GM23248 (cell line): ENCODE results near the gene CMC2. TPM values are rescaled to one million over a fixed set of nuclear protein-coding genes. Genes with fewer than 3 reads are reported as not detected.

ENCODE experiments used
- DNase-seq: peaks from one replicate; pipeline ENCODE4 v3.0.0-alpha.2; 2015
- H2AFZ ChIP-seq: fragments of 200-600 bp; sonication (generic); 2 replicates; pipeline ENCODE4 v1.6.1; 2016; ENCODE audit warnings: antibody characterized with exemption
- H3F3A ChIP-seq: fragments of 200-600 bp; sonication (generic); 2 replicates; pipeline ENCODE4 v1.6.1; 2016; ENCODE audit warnings: mild to moderate bottlenecking, antibody characterized with exemption, mixed run types; ENCODE audit not compliant: insufficient read depth
- H3K27ac ChIP-seq: fragments of 200-600 bp; sonication (generic); 2 replicates; pipeline ENCODE4 v1.5.1; 2016; ENCODE audit warnings: mild to moderate bottlenecking
- H3K27me3 ChIP-seq: fragments of 200-600 bp; sonication (generic); replicated peaks from 2 replicates; pipeline ENCODE4 v1.6.1; 2016; ENCODE audit warnings: mild to moderate bottlenecking; ENCODE audit not compliant: insufficient read depth
- H3K36me3 ChIP-seq: fragments of 200-600 bp; sonication (generic); 2 replicates; pipeline ENCODE4 v1.6.1; 2016; ENCODE audit warnings: low read depth, mild to moderate bottlenecking
- H3K4me1 ChIP-seq: fragments of 200-600 bp; sonication (generic); 2 replicates; pipeline ENCODE4 v1.6.1; 2016; ENCODE audit warnings: mild to moderate bottlenecking; ENCODE audit not compliant: insufficient read depth
- H3K4me2 ChIP-seq: fragments of 200-600 bp; sonication (generic); one replicate; pipeline ENCODE4 v1.6.1; 2016; ENCODE audit warnings: mild to moderate bottlenecking; ENCODE audit not compliant: unreplicated experiment
- H3K4me3 ChIP-seq: fragments of 200-600 bp; sonication (generic); 2 replicates; pipeline ENCODE4 v1.5.1; 2016; ENCODE audit warnings: mild to moderate bottlenecking
- H3K79me2 ChIP-seq: fragments of 200-600 bp; sonication (generic); 2 replicates; pipeline ENCODE4 v1.6.1; 2016; ENCODE audit warnings: mild to moderate bottlenecking; ENCODE audit not compliant: insufficient read depth
- H3K9ac ChIP-seq: fragments of 200-600 bp; sonication (generic); 2 replicates; pipeline ENCODE4 v1.6.1; 2016; ENCODE audit warnings: mild to moderate bottlenecking
- H3K9me2 ChIP-seq: fragments of 200-600 bp; sonication (generic); 2 replicates; pipeline ENCODE4 v1.6.1; 2016; ENCODE audit warnings: mixed run types, mild to moderate bottlenecking, moderate library complexity; ENCODE audit not compliant: insufficient read depth
- H3K9me3 ChIP-seq: fragments of 200-600 bp; sonication (generic); one replicate; pipeline ENCODE4 v1.6.1; 2017; ENCODE audit warnings: low read depth
- H4K20me1 ChIP-seq: fragments of 200-600 bp; sonication (generic); 2 replicates; pipeline ENCODE4 v1.6.0; 2016; ENCODE audit not compliant: insufficient read depth
- EZH2 ChIP-seq: fragments of 200-600 bp; sonication (generic); IDR thresholded peaks from 2 replicates; pipeline ENCODE4 v1.6.1; 2018; ENCODE audit warnings: antibody characterized with exemption, mild to moderate bottlenecking; ENCODE audit not compliant: insufficient read depth, poor library complexity, severe bottlenecking
- EZH2phosphoT487 ChIP-seq: fragments of 200-600 bp; sonication (generic); IDR thresholded peaks from 2 replicates; pipeline ENCODE4 v1.6.1; 2018; ENCODE audit warnings: antibody characterized with exemption, moderate library complexity, mild to moderate bottlenecking, low read depth; ENCODE audit not compliant: insufficient read depth
- WGBS, 2 experiments: methylation state at CpG; one replicate each; pipeline ENCODE4 v1.1.6; 2015 to 2017; ENCODE audit warnings: low lambda C conversion rate in 2 of 2, low coverage in 1 of 2; ENCODE audit errors: missing lambda C conversion rate in 2 of 2; 5-methylcytosine and 5-hydroxymethylcytosine counted together
- in situ Hi-C: fragments of 300-500 bp; cut with MboI; formaldehyde crosslinking; loops from 2 replicates; pipeline ENCODE4 v1.15.0; 2020
- polyA plus RNA-seq: library from polyadenylated mRNA; unstranded; fragments of >200 nt; fragmentation: Nextera tagmentation; extraction: Ambion mirVana; gene quantifications from 2 replicates; pipeline ENCODE4 v1.2.1, GENCODE V29; 2016
- total RNA-seq: library from RNA; depleted of rRNA; stranded (reverse); fragments of >200 nt; shearing (Covaris generic); gene quantifications from 2 replicates; pipeline ENCODE4 v1.2.3, GENCODE V29; 2014

CMC2 gene
- total and polyA plus RNA-seq, 2 experiments from 2014 or later = 49.4 to 117 TPM

DNA sequence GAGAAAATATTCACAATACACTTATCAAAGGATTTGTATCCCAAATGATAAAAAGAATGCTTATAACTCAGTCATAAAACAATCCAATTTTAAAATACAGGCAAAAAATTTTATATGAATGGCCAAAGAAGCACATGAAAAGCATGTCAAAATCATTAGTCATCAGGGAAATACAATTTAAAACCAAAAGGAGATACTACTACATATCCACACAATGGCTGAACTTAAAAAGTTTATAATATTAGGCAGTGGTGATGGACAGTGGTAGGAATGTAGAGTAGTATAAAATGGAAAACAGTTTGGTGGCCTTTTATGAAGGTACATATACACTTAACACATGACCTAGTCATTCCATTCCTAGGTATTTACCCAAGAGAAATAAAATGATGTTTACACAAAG, 12.2 kb downstream of the CMC2 start:
- no peaks in the 10 kb centered on the region for H3K9me2 ChIP-seq
- no peak overlapping the region for H2AFZ ChIP-seq
- peak; percentile 46 for DNase-seq
- no peaks in the 10 kb centered on the region for H4K20me1 ChIP-seq
- H3K4me1 ChIP-seq = peaks cover 45% of the 10 kb centered on the region
- H3K4me2 ChIP-seq = peak overlapping the region; percentile 79
- H3F3A ChIP-seq = peaks cover 34% of the 10 kb centered on the region
- TF ChIP-seq EZH2 (no peak), EZH2phosphoT487 (no peak)
- in situ Hi-C loops = no loop called here
- no peaks in the 10 kb centered on the region for H3K27me3 ChIP-seq
- no peak overlapping the region for H3K4me3 ChIP-seq
- H3K9ac ChIP-seq = no peak overlapping the region
- H3K9me3 ChIP-seq = no peaks in the 10 kb centered on the region
- H3K79me2 ChIP-seq = peaks cover 93% of the 10 kb centered on the region
- no peaks in the 10 kb centered on the region for H3K36me3 ChIP-seq
- H3K27ac ChIP-seq = peak overlapping the region; percentile 82

DNA sequence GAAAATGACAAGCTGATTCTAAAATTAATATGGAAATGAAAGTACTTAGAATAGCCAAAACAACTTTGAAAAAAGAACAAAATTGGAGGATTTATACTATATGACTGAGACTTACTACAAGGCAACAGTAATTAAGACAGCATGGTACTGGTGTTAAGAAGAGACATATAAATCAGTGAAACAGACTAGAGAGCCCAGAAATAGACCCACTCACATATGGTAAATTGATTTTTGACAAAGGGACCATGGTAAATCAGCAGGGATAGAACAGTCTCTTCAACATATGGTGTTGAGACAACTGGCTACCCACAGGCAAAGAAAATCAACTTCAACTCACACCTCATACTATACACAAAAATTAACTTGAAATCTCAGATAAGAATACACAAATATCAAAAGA, 12.9 kb downstream of the CMC2 start:
- Histone ChIP-seq H2AFZ (peak overlapping the region; percentile 10; the same call in 1 of the 2 replicates), H3K79me2 (peaks cover 93% of the 10 kb centered on the region), H3F3A (peaks cover 34% of the 10 kb centered on the region)

GRCh38 chr16:80993307-80993706, 13.4 kb downstream of the CMC2 start:
- Histone ChIP-seq H3K9me3 (no peaks in the 10 kb centered on the region), H3K4me1 (peaks cover 45% of the 10 kb centered on the region), H3K79me2 (peaks cover 93% of the 10 kb centered on the region), H2AFZ (peak overlapping the region; percentile 40), H3K27ac (peak overlapping the region; percentile 82), H3K36me3 (no peaks in the 10 kb centered on the region), H3K4me2 (peak overlapping the region; percentile 79), H3F3A (peaks cover 34% of the 10 kb centered on the region), H3K4me3 (peak overlapping the region; percentile 69), H3K9me2 (no peaks in the 10 kb centered on the region), H3K27me3 (no peaks in the 10 kb centered on the region), H3K9ac (peak overlapping the region; percentile 68), H4K20me1 (no peaks in the 10 kb centered on the region)
- WGBS, 2 experiments = 3 to 5% methylated on average over 6 of the region's 6 CpGs
- DNase-seq = peak; percentile 93
- TF ChIP-seq EZH2phosphoT487 (no peak), EZH2 (no peak)
- in situ Hi-C loops = no loop called here

More for the DNA sequence above, 12.9 kb downstream of the CMC2 start:
- Histone ChIP-seq H3K4me3 (peak overlapping the region; percentile 69), H3K27ac (peak overlapping the region; percentile 82), H3K9me3 (no peaks in the 10 kb centered on the region), H3K27me3 (no peaks in the 10 kb centered on the region), H3K9ac (peak overlapping the region; percentile 68), H3K36me3 (no peaks in the 10 kb centered on the region), H3K4me1 (peaks cover 45% of the 10 kb centered on the region), H3K4me2 (peak overlapping the region; percentile 79), H3K9me2 (no peaks in the 10 kb centered on the region), H4K20me1 (no peaks in the 10 kb centered on the region)
- TF ChIP-seq EZH2phosphoT487 = no peak
- no peak for TF ChIP-seq EZH2
- in situ Hi-C loops = no loop called here
- no peak for DNase-seq

GRCh38 chr16:80992676-80993293, 13.9 kb downstream of the CMC2 start:
- H3F3A ChIP-seq = peaks cover 34% of the 10 kb centered on the region
- no peaks in the 10 kb centered on the region for H3K9me2 ChIP-seq
- WGBS, 2 experiments = 22 to 24% methylated on average over 3 of the region's 3 CpGs
- H3K36me3 ChIP-seq = no peaks in the 10 kb centered on the region
- no peaks in the 10 kb centered on the region for H4K20me1 ChIP-seq
- peaks cover 45% of the 10 kb centered on the region for H3K4me1 ChIP-seq
- TF ChIP-seq EZH2 (no peak), EZH2phosphoT487 (no peak)
- peak overlapping the region; percentile 69 for H3K4me3 ChIP-seq
- peak overlapping the region; percentile 82 for H3K27ac ChIP-seq
- H3K9me3 ChIP-seq = no peaks in the 10 kb centered on the region
- in situ Hi-C loops = no loop called here
- H2AFZ ChIP-seq = peak overlapping the region; percentile 40
- peaks cover 93% of the 10 kb centered on the region for H3K79me2 ChIP-seq
- no peaks in the 10 kb centered on the region for H3K27me3 ChIP-seq
- peak; percentile 29 for DNase-seq
- peak overlapping the region; percentile 68 for H3K9ac ChIP-seq
- peak overlapping the region; percentile 79 for H3K4me2 ChIP-seq
